ENCODE data around the gene EPHA8. TPM values are rescaled to one million over a fixed set of nuclear protein-coding genes. Genes with fewer than 3 reads are reported as not detected.

The EPHA8 gene
- total and polyA plus RNA-seq, 4 donors = 1.8 to 17.1 (median 9.0) TPM

GRCh38 chr1:22573237-22573636, 9.9 kb downstream of the EPHA8 start:
- H3K4me1 ChIP-seq (ENCODE audit: control insufficient read depth, insufficient read depth, low read length) = peaks cover 13% of the 10 kb centered on the region
- DNase-seq (ENCODE audit: low read depth in 4 of 6, low spot score in 6 of 6) = no peak
- H3K9me3 ChIP-seq (ENCODE audit: control insufficient read depth, insufficient read depth, low read length) = no peaks in the 10 kb centered on the region
- H3K27me3 ChIP-seq (ENCODE audit: control insufficient read depth, insufficient read depth, low read length) = no peaks in the 10 kb centered on the region
- WGBS (ENCODE audit: insufficient coverage) = 74% methylated on average over 5 of the region's 7 CpGs
- peaks cover 30% of the 10 kb centered on the region for H3K36me3 ChIP-seq (ENCODE audit: control insufficient read depth, insufficient read depth, low read length)
- H3K27ac ChIP-seq (ENCODE audit: low read depth, low read length) = no peak overlapping the region
- H3K4me3 ChIP-seq (ENCODE audit: low read depth, low read length) = no peak overlapping the region

GRCh38 chr1:22575532-22576149, 12.4 kb downstream of the EPHA8 start:
- Histone ChIP-seq H3K4me3 (ENCODE audit: low read depth, low read length) (no peak overlapping the region), H3K4me1 (ENCODE audit: control insufficient read depth, insufficient read depth, low read length) (peaks cover 16% of the 10 kb centered on the region), H3K27me3 (ENCODE audit: control insufficient read depth, insufficient read depth, low read length) (no peaks in the 10 kb centered on the region), H3K36me3 (ENCODE audit: control insufficient read depth, insufficient read depth, low read length) (peaks cover 21% of the 10 kb centered on the region), H3K27ac (ENCODE audit: low read depth, low read length) (no peak overlapping the region), H3K9me3 (ENCODE audit: control insufficient read depth, insufficient read depth, low read length) (no peaks in the 10 kb centered on the region)
- no peak for DNase-seq (ENCODE audit: low read depth in 4 of 6, low spot score in 6 of 6)
- WGBS (ENCODE audit: insufficient coverage) = 64% methylated on average over 6 of the region's 8 CpGs

- H3K27ac ChIP-seq (ENCODE audit: low read depth, low read length) = no peak overlapping the region
- peaks cover 14% of the 10 kb centered on the region for H3K4me1 ChIP-seq (ENCODE audit: control insufficient read depth, insufficient read depth, low read length)
- no peaks in the 10 kb centered on the region for H3K9me3 ChIP-seq (ENCODE audit: control insufficient read depth, insufficient read depth, low read length)
- peaks cover 20% of the 10 kb centered on the region for H3K36me3 ChIP-seq (ENCODE audit: control insufficient read depth, insufficient read depth, low read length)
- H3K4me3 ChIP-seq (ENCODE audit: low read depth, low read length) = no peak overlapping the region
- 89% methylated on average over 23 of the region's 23 CpGs for WGBS (ENCODE audit: insufficient coverage)
- DNase-seq (ENCODE audit: low read depth in 4 of 6, low spot score in 6 of 6) = no peak
- H3K27me3 ChIP-seq (ENCODE audit: control insufficient read depth, insufficient read depth, low read length) = no peaks in the 10 kb centered on the region
Measured at GRCh38 chr1:22576150-22576544, 12.9 kb downstream of the EPHA8 start.

- peaks cover 14% of the 10 kb centered on the region for H3K4me1 ChIP-seq (ENCODE audit: control insufficient read depth, insufficient read depth, low read length)
- peaks cover 20% of the 10 kb centered on the region for H3K36me3 ChIP-seq (ENCODE audit: control insufficient read depth, insufficient read depth, low read length)
- H3K27ac ChIP-seq (ENCODE audit: low read depth, low read length) = no peak overlapping the region
- H3K4me3 ChIP-seq (ENCODE audit: low read depth, low read length) = no peak overlapping the region
- no peak for DNase-seq (ENCODE audit: low read depth in 4 of 6, low spot score in 6 of 6)
- no peaks in the 10 kb centered on the region for H3K9me3 ChIP-seq (ENCODE audit: control insufficient read depth, insufficient read depth, low read length)
- no peaks in the 10 kb centered on the region for H3K27me3 ChIP-seq (ENCODE audit: control insufficient read depth, insufficient read depth, low read length)
- 93% methylated on average over 24 of the region's 24 CpGs for WGBS (ENCODE audit: insufficient coverage)
Measured at GRCh38 chr1:22576617-22577016, 13.3 kb downstream of the EPHA8 start.

- Histone ChIP-seq H3K4me3 (ENCODE audit: low read depth, low read length) (no peak overlapping the region), H3K27me3 (ENCODE audit: control insufficient read depth, insufficient read depth, low read length) (no peaks in the 10 kb centered on the region), H3K36me3 (ENCODE audit: control insufficient read depth, insufficient read depth, low read length) (peaks cover 17% of the 10 kb centered on the region), H3K9me3 (ENCODE audit: control insufficient read depth, insufficient read depth, low read length) (no peaks in the 10 kb centered on the region), H3K4me1 (ENCODE audit: control insufficient read depth, insufficient read depth, low read length) (peaks cover 19% of the 10 kb centered on the region), H3K27ac (ENCODE audit: low read depth, low read length) (no peak overlapping the region)
- DNase-seq (ENCODE audit: low read depth in 4 of 6, low spot score in 6 of 6) = no peak
- 78% methylated on average over 12 of the region's 12 CpGs for WGBS (ENCODE audit: insufficient coverage)
Measured at GRCh38 chr1:22578732-22579361, 15.6 kb downstream of the EPHA8 start.

GRCh38 chr1:22579541-22580155, 16.4 kb downstream of the EPHA8 start:
- Histone ChIP-seq H3K9me3 (ENCODE audit: control insufficient read depth, insufficient read depth, low read length) (no peaks in the 10 kb centered on the region), H3K36me3 (ENCODE audit: control insufficient read depth, insufficient read depth, low read length) (peaks cover 17% of the 10 kb centered on the region), H3K4me3 (ENCODE audit: low read depth, low read length) (no peak overlapping the region), H3K27me3 (ENCODE audit: control insufficient read depth, insufficient read depth, low read length) (no peaks in the 10 kb centered on the region), H3K4me1 (ENCODE audit: control insufficient read depth, insufficient read depth, low read length) (peaks cover 19% of the 10 kb centered on the region), H3K27ac (ENCODE audit: low read depth, low read length) (no peak overlapping the region)
- WGBS (ENCODE audit: insufficient coverage) = 75% methylated on average over 6 of the region's 7 CpGs
- no peak for DNase-seq (ENCODE audit: low read depth in 4 of 6, low spot score in 6 of 6)

GRCh38 chr1:22582661-22583635, 19.7 kb downstream of the EPHA8 start:
- H3K9me3 ChIP-seq (ENCODE audit: control insufficient read depth, insufficient read depth, low read length) = no peaks in the 10 kb centered on the region
- DNase-seq (ENCODE audit: low read depth in 4 of 6, low spot score in 6 of 6) = peak in 1 of 6 donors; percentile 66
- WGBS (ENCODE audit: insufficient coverage) = 70% methylated on average over 18 of the region's 29 CpGs
- H3K27ac ChIP-seq (ENCODE audit: low read depth, low read length) = no peak overlapping the region
- no peaks in the 10 kb centered on the region for H3K27me3 ChIP-seq (ENCODE audit: control insufficient read depth, insufficient read depth, low read length)
- H3K36me3 ChIP-seq (ENCODE audit: control insufficient read depth, insufficient read depth, low read length) = peaks cover 10% of the 10 kb centered on the region
- no peak overlapping the region for H3K4me3 ChIP-seq (ENCODE audit: low read depth, low read length)
- H3K4me1 ChIP-seq (ENCODE audit: control insufficient read depth, insufficient read depth, low read length) = peaks cover 19% of the 10 kb centered on the region

GRCh38 chr1:22584001-22584562, 20.8 kb downstream of the EPHA8 start:
- WGBS (ENCODE audit: insufficient coverage) = 65% methylated on average over 6 of the region's 10 CpGs
- H3K4me1 ChIP-seq (ENCODE audit: control insufficient read depth, insufficient read depth, low read length) = peaks cover 19% of the 10 kb centered on the region
- H3K9me3 ChIP-seq (ENCODE audit: control insufficient read depth, insufficient read depth, low read length) = no peaks in the 10 kb centered on the region
- H3K36me3 ChIP-seq (ENCODE audit: control insufficient read depth, insufficient read depth, low read length) = peaks cover 14% of the 10 kb centered on the region
- no peak overlapping the region for H3K27ac ChIP-seq (ENCODE audit: low read depth, low read length)
- DNase-seq (ENCODE audit: low read depth in 4 of 6, low spot score in 6 of 6) = no peak
- no peak overlapping the region for H3K4me3 ChIP-seq (ENCODE audit: low read depth, low read length)
- H3K27me3 ChIP-seq (ENCODE audit: control insufficient read depth, insufficient read depth, low read length) = no peaks in the 10 kb centered on the region

- Histone ChIP-seq H3K9me3 (ENCODE audit: control insufficient read depth, insufficient read depth, low read length) (no peaks in the 10 kb centered on the region), H3K27ac (ENCODE audit: low read depth, low read length) (no peak overlapping the region), H3K4me3 (ENCODE audit: low read depth, low read length) (no peak overlapping the region), H3K4me1 (ENCODE audit: control insufficient read depth, insufficient read depth, low read length) (peaks cover 14% of the 10 kb centered on the region), H3K27me3 (ENCODE audit: control insufficient read depth, insufficient read depth, low read length) (no peaks in the 10 kb centered on the region), H3K36me3 (ENCODE audit: control insufficient read depth, insufficient read depth, low read length) (peaks cover 20% of the 10 kb centered on the region)
- 76% methylated on average over 9 of the region's 9 CpGs for WGBS (ENCODE audit: insufficient coverage)
- no peak for DNase-seq (ENCODE audit: low read depth in 4 of 6, low spot score in 6 of 6)
Measured at GRCh38 chr1:22584970-22585369, 21.7 kb downstream of the EPHA8 start.
